Activated CD8-positive, alpha-beta memory T cell treated with anti-CD3 and anti-CD28 coated beads for 1 hour (primary cell): ENCODE data around the gene SPTBN5.
A peak's percentile ranks its signal among the peaks of the same experiment; 100 is the strongest.

Source experiments
- DNase-seq, 2 donors: peaks; one replicate each; pipeline ENCODE4 v3.0.0-alpha.2; 2020; ENCODE audit warnings: low read depth in 1 of 2; ENCODE audit errors: extremely low read depth in 1 of 2

Gene SPTBN5

DNA sequence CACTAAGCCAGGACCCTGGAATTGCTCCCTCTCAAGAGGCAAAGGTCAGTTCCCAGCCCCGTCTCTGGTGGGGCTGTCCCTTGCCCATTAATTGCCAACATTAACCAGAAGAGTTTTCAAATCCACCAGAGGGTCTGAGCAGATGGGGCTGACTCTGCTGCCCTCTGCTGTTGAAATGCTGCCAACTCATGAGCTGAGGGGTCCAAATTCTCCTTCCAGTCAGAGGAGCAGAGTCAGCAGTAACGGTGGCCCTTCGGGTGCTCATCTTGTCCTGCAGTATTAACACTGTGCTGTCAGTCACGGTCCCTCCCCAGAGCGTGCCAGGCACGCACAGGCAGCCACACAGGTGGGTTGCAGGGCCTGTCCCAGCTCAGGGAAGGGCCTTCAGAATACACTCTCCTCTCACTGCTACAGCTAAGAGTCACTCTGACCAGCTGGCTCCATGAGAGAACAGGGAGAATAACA lies 10.7 kb upstream of the SPTBN5 start:
- DNase-seq = peak; percentile 52 to 61

DNA sequence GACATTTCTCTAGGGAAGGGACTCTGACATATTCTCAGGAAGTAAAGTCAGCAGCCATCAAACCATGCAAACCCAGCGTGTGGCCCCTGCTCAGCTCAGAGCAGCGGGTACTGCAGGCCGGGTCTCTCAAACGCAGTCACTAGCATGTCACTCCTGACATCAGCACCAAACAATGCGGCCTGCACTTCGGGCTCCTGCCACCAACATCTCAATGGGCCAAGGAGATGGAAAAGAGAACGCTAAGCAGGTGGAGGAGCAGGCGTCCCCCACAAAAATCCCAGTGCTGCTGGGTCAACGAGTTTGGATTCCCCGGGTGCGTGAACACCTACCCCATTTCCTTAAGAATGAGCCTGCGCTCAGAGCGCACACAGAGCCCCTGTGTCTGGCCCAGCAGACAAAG lies 9.9 kb upstream of the SPTBN5 start:
- no peak for DNase-seq

DNA sequence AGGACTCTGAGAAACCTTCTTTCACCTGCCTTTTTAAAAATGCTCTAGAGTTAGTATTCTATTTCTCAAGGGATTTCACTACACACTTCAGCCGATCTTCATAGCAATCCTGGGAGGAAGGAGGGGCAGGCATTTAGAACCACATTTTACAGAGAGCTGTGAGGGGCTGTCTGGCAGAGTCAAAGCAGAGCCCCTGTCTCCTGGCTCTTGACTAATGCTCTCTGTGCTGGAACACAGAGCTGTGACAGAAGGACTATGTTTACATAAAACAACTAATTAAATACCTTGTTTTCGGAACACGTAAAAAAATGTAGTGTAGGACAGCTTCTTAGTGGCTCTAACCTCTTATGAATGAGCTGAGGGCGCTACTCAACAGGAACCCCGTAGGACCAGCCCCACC lies 7.6 kb upstream of the SPTBN5 start:
- no peak for DNase-seq

DNA sequence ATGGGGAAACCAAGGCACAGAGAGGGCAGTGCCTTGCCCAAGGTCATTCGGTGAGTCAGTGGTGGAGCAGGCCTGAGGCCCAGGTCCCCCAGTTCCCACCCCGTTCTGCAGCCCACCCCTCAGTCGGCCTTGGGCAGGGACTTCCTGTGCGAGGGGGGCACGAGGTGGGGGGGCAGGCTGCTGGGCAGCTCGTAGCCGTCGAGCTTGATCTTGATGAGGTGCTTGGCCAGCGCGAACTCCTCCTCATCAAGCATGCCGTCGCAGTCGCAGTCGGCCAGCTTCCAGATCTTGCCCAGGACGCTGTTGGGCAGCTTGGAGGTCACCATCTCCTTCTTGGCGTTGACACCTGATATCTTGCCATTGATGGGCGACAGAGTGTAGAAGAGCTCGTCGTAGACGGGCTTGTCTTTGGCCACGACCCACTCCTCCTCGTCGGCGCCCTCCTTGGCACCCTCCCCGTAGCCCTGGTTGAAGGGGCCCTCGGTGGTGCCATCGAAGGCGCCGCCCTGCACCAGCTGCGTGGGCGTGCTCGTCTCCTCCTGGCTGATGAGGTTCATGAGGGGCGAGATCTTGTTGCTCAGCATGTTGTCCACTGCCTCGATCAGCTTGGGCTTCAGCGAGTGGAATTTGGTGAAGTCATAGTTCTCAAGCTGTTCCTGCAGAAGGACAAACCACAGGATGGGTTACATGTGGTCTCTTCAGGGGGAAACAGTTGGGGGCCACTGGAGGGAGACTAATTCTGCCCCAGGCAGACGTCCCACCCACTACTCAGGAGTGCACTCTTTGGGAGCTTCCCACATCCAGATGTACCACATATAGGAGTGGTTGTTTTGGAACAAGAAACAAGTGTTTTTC lies 6.9 kb upstream of the SPTBN5 start:
- no peak for DNase-seq

DNA sequence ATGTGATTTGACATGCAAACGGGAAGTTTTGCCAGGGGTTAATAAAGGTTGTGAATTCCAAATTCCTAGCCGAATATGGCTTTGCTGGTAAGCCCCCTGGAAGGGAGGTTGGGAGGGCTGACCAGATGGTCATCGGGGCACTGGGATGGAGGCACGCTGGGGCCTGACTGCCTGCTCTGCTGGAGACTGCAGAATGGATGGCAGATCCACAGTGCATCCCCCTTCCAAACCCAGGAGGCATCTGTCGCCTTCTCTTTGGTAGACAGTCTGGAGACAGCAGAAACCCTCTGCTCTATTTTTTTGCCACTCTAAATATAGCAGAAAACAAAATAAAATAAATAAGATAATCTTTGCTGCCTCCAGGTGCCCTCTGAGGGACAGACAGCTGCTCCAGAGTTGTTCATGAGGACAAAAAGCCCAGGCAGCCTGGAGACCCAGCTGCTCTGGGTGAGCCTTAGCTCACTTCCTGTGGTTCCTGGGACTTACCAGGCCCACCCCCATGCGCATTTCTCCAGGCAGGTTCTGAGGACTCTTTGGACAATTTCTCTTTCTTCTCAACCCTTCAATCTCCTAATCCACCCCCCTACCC lies 6.1 kb upstream of the SPTBN5 start:
- DNase-seq = no peak

DNA sequence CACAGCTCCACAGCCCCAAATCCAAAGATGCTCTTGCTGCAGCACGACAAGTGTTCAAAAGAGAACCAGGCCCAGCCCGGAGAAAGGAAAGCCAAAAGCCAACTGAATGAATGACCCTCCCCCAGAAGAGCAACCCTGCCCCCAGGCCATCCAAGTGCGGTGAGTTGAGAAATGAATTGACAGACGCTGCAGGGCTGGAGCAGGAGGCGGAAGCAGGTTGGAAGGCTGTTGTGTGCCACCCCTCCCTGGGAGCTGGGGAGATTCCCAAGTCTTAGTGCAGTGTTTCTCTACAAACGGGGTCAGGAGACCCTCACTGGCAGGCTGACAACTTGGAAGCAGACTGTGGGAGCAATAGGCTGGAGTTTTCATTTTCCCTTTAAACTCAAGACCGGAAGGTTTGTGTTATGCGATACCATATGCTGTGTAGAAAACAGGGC lies 3.5 kb upstream of the SPTBN5 start:
- no peak for DNase-seq

DNA sequence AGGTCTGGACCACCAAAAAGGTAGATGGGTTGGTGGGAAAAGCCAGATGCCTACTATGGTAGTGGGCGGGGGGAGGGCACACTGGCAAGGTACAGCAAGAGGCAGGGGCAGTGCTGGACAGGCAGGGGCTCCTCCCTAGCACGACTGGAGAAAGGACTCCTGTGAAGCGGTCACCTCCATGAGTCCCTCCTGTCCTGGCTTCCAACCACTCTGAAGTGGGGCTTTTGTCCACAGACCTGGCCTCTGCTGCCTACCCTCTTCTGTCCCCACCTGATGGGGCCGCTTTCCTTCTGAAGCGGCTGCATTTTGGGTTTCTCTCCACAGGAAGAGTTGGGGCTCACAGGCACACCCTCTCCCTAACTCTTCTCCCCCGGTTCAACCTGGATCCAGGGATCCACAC lies 2.7 kb upstream of the SPTBN5 start:
- no peak for DNase-seq

DNA sequence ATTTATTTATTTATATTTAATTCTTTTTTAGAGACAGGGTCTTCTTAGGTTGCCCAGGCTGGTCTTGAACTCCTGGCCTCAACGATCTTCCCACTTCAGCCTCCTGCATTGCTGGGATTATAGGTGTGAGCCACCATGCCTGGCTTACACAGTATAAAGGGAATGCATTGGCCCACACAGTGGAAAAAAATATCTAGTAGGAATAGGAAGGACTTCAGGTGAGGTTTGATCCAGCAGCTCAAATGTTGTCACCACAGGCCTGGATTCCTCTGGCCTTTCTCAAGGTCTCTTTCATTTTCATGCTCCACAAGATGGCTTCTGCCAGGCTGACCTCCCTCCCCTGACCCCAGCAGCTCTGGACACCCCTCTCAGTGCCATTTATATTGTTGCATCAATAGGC lies 2.1 kb upstream of the SPTBN5 start:
- DNase-seq = no peak

DNA sequence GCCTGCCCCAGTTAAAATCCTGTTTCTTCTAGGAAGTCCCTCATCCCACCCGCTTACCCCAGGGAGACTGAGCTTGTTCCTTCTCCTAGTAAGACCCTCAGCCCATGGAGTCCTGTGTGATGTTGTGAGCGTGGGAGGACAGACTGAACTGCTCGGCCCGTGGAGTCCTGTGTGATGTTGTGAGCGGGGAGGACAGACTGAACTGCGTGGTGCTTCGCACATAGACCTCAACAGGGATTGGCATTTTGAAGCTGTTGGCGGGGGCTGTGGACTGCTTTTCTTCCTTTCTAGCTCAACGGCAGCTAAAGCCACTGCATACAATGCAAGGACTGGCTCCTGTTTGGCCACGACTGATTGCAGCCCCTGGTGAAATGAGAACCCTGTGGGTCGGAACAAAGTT lies 1.6 kb upstream of the SPTBN5 start:
- DNase-seq = no peak

DNA sequence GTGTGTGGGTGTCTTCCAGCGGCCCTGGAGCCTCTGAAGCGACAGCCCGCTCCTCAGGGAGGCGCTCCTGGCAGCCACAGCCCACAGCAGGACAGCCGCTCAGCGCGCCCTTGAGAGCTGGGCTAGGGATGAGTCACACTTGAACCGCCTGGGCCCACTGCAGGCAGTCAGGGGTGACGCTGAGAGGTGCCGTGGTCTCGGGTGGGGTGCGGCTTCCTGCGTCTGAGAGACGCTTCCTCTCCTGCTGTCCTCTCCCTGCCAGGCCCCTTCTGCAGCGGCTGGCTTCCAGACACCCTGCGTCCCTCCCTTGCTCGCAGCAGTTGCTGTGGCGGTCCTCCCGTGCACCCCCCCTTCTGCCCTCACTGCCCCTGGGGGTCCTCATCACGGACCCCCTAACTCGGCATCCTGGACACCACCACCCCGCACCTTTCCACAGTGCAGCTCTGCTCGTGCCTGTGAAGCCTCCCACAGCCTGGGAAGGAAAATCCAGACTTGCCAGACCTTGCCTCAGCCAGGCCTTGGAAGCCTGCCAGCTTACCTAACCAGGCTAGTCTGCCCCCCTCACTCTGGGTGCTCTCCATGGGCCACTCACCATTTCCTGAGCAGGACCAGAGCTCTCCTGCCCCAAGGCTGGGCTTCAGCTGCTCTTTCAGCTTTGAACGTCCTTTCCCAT lies 1.1 kb upstream of the SPTBN5 start:
- DNase-seq = peak; percentile 78 to 90

DNA sequence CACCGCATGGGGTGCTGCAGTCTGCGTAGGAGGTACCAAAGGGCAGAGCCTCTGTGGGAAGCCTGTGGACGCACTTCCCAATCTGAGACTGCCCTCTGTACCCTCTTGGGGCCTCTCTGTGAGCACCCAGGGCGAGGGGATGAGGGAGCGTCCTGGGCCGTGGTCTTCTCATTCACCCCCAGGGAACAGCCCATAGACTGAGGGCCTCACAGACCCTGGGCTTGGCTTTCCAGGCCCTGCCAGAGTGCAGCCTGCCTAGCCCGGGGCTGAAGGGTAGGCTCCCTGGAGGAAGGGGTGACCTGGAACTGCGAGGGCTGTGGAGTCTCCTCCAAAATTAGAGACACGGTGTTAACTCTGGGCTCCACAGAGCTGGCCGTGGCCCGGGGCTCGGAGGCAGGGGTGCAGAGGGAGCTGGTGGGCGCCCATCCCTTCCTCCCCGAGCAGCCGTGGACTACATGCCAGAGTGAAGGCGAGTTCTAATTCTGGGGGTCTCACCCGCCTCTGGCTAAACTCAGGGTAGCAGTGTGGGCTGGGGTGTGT lies 468 bp upstream of the SPTBN5 start:
- DNase-seq = no peak

DNA sequence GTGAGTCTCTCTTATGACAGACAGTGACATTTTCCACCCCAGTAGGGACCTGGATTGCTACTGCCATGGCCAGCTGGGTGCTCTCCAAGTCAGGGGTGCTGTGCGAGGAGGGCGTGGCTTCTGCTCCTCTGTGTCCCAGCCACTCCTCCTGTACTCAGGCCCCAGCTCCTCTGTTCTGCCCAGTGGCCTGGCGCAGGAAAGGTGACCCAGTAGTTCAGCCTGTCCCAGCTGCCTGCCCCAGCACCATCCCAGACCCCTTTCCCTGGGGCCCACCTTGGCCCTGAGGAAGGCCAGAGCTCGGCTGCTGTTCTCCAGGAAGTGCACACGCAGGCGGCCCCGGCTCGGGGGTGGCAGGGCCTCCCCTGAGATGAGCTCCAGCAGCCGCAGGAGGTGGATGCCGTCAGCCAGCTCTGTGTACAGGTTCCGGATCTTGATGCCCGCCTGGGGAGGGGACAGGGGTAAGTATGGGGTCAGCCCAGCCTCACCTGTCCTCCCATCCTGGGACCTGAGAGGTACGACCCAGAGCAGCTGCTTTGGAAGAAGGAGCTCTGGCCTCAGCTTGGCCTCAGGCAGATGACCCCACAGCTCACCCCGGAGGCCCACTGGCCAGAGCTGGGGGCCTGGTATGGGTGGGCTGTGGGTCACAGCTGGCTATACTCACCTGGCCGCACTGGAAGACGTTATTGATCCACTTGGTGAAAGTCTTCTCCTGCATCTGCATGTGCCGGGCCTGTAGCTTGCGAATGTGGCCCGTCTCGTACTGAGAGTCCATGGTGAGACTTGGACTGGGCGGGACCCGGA lies 1.0 kb downstream of the SPTBN5 start:
- DNase-seq = no peak

DNA sequence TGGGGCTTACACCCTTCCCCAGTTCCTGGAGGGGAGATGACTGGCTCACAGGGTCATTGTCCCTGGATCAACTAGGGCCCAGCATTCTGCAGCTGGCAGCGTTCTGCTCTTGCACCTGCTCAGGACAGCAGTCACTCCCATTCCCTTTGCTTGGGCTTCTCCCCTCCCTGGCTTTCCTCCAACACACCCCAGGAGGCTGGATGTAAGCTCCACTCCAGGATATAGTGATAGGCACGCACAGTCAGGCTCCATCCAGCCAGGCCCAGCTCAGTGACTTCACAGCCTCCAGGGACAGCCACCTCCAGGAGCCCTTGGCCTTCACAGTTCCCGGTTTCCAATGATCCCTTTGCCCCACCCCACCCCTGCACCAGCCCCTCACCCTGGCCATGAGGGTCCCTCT lies 1.9 kb downstream of the SPTBN5 start:
- DNase-seq = no peak

DNA sequence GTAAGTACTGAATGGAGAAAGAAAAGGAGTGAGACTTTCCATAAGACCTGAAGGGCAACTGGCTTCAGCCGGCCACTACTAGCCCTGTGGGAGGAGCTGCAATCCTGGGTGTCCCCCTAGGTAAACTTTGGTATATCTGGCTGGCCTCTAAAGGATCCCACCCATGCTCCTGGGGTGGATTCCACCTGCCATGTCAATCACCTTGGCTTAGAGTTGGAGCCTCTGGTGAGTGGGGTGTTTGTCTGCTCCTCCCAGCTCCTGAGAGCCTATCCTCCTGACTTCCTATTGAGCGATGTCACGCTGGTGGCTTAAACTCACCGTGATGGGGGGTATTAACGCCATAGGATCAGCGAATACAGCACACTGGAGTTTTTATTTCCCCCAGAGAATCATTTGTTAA lies 2.6 kb downstream of the SPTBN5 start:
- no peak for DNase-seq

DNA sequence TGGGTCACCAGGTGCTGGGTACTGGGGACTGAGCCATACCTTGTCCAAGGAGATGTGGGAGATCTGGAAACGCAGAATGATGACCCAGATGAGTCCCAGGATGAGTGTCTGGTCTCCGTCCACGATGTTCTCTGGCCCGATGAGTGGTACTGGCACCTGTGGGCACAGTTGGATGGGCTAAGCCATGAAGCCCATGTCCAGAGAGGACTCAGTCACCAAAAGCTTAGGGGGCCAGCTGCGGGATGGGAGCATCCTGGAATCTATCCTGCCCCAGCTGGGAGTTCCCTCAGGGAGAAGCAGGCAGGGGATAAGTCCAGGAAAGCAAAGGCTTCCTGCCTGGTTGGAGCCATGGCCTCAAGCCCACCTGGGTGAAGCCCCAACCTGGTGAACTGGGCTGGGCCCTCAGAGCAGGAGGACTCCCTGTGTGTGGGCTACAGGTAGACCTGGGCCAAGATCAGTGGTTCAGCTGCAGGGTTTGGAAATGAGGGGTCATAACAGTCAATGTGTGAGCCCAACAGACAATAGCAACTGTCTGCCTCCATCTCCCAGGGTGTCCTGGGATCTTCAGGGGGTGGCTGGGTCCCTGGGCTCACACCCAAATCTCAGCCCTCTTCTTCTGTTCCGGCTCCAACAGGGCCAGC lies 3.7 kb downstream of the SPTBN5 start:
- no peak for DNase-seq

DNA sequence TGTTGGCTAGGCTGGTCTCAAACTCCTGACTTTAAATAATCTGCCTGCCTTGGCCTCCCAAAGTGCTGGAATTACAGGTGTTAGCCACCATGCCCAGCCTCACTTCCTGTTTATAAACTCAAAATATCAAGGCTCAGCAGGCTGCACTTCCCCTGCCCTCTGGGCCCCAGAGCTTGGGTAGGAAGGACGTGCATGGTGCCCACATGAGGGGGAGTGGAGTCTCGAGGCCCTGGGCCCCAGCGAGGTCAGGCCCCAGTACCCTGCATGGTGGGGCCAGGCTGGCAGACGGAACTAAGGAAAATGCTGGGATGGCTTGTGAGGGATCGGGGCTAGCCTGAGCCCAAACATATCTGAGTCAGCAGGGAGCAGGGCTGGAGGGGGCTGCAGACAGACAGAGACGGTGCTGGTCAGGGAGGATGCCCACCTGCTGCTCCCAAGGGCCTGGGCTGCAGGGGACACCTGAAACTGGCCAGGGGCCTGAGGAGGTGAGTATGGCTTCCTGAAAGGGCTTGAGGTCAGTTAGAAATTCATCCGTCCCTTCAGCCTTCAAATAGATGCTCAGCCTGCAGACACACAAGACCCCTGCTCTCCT lies 5.1 kb downstream of the SPTBN5 start:
- DNase-seq = no peak

DNA sequence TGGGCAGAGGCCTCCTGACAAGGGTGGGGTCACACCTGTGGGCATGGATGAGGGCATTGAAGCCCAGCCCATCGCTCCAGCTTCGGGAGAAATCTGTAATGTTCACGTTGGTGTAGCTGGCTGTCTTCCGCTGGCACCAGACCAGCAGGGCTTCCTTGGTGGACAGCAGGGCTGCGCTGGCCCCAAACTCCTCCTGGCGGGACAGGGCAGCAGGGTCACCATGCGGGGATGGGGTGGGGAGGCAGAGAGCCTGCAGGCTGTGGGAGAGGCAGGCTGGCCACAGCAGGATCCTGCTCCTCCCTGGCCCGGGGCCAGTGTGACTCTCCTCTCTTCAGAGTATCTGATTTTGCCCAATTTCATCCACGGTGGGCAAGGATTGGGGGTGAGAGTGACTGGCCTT lies 6.0 kb downstream of the SPTBN5 start:
- no peak for DNase-seq

DNA sequence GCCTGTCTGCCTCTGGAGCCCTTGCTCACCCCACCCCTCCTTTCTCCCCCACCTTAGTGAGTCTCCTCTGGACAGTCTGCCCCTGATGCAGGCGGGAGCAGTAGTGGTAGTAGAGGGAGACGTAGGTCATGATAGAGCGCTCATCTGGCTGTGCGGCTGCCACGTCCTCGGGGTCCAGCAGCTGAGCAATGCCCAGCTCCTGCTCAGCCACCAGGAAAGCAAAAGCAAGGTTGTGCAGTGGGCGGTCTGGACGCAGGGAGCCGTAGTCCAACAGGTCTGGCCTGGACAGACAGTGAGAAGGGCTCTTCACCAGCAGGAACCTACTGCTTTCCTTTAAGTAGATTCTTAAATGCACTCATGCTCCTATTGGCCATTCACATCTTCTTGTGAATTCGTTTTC lies 6.7 kb downstream of the SPTBN5 start:
- no peak for DNase-seq

DNA sequence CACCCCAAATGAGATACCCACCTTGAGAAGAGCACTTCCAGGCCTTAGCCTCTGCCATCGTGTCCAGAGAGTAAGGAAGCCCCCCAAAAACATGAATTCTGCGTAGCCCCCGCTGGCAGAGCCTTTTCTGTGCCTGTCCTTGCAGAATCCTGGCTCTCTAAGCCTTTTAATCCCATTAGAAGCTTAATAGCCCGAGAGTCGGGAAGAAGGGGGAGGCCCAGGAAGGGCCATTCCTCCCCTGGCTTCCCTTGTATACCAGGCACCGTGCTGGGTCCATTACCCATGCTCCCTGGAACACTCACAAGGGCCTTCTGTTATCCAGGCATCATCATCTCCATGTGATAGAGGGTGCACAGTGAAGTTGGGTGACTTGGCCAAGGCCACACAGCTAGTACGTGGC lies 7.1 kb downstream of the SPTBN5 start:
- no peak for DNase-seq

DNA sequence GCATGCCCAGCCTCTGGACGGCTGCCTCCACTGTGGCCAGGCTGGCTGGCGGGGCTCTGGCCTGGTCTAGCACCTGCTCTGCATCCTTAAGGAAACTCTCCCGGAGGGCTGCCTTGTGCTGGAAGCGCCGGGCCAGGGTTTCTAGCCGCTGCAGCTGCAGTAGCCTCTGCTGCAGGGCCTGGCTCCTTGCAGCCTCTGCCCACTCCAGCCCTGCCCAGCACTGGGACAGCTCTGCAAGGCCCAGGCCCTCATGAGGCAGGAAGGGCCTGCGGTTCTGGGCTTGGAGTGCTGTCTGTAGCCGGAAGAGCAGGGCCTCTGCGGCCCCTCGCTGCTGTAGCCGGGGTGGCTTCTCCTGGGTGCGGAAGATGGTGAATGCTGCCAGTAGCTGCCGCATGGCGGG lies 8.0 kb downstream of the SPTBN5 start:
- DNase-seq = no peak
